GM15510 (cell line): ENCODE measurements around the gene SNAPC2.

Source experiments
- POLR2A ChIP-seq: IDR thresholded peaks from 3 replicates; pipeline ENCODE4 v1.6.1; 2011; ENCODE audit warnings: borderline replicate concordance; ENCODE audit not compliant: insufficient read length; ENCODE audit errors: extremely low read depth

Gene SNAPC2

DNA sequence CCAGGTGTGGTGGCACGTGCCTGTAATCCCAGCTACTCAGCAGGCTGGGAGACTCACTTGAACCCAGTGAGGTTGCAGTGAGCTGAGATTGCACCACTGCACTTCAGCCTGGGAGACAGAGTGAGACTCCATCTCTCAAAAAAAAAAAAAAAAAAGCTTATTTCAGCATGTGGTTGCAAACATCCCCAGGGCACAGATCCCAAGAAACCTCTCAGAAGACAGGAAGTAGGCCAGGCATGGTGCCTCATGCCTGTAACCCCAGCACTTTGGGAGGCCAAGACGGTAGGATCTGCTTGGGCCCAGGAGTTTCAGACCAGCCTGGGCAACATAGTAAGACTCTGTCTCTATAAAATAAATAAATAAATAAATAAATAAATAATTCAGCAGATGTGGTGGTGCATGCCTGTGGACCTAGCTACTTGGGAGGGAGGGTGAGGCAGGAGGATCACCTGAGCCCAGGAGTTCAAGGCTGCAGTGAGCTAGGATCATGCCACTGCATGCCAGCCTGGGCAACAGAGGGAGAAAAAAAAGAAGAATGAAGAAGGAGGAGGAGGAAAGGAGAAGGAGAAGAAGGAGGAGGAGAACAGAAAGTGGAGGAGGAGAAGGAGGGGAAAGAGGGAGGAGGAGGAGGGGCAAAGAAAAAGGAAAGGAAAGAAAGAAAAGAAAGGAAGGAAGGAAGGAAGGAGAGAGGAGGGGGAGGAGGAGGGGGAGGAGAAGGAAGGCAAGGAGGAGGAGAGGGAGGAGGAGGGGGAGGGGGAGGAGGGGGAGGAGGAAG, 36.2 kb upstream of the SNAPC2 start:
- no peak for TF ChIP-seq POLR2A

GRCh38 chr19:7885818-7886217, 34.3 kb upstream of the SNAPC2 start:
- no peak for TF ChIP-seq POLR2A

- TF ChIP-seq POLR2A: no peak
Measured at GRCh38 chr19:7887408-7888144, 32.6 kb upstream of the SNAPC2 start.

DNA sequence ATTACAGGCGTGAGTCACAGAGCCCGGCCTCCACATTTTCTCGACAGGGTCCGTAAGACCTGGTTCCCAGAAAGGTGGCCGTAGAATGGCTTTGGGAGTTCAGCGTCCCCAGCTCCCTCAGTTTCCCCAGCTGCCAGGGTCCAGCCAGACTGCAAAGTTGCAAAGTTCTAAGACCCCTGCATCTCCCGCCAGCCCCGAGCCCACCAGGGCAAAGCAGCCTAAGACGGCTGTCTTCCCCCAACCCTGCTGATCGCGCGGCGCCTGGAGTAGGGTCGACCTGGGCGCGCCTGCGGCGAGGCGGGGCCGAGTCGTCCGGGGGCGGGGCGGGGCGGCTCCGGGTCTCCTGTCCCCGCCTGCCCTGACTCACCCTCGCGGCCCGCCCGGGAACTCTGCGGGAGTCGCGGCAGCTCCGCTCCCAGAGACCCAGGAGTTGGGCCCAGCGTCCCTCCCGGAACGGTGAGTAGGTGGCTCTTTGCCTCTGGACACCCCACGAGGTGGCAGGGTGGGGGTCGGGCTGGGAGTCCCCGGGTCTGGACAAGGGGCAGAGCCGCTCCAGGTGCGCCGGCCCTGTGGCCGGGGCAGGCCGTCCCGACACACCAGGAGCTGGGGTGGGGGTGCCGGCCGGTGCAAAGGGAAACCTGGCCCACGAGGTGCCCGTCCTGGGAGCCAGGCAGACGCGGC, 31.9 kb upstream of the SNAPC2 start, which contains the start of gene LRRC8E:
Gene LRRC8E (plus strand): TSS at position 366 of the 681 bp plus-strand sequence. CDS start 7,094 bp downstream, outside the sequence.
- TF ChIP-seq POLR2A: no peak

DNA sequence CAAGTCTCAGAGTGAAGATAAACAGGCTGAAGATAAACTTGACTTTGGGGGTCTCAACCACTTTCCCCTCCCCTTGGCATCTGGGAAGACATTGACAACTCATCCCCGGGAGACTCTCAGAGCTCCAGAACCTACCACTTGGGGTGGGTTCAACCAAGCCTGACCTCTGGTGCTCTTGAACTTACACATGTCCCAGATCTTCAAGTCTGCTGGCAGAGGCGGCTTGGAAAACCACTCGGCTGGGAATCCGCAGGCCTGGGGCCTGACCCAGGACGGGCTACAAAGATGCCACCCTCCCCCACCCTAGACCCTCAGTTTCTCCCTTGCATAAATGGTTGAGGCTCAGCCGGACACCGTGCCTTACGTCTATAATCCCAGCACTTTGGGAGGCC, 31.3 kb upstream of the SNAPC2 start:
- TF ChIP-seq POLR2A: no peak

DNA sequence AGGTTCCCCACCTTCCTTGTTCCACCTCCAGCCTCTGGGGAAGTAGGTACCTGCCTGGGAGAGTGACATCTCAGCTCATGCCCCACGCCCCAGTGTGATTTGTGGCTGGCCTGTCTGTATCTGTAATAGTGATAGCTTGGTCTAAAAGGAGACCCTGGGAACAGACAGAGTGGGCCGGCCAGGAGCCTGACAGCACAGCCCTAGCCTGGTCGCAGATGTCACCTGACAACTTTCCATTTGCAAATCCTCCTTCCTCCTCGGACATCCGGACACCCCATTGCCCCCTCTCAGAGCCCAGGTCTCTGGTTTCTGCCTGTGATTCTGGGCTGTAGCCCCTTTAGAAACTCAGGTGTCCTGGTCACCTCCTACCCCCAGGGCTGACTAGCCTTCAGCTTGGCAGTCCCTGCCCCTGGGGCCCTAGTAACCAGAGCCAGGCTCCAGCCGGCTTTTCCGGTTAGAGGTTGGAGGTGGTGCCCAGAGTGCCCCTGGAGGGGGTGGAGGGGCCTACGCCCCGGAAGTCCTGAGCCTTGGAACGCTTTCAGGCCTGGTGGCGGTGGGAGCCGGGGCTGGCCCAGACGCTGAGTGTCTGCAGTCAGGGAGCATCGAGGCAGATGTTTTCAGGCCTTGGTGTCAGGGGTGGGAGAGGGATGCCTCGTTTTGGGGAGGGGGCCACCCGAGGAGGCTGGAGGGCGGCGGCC, 25.4 kb upstream of the SNAPC2 start:
- no peak for TF ChIP-seq POLR2A

DNA sequence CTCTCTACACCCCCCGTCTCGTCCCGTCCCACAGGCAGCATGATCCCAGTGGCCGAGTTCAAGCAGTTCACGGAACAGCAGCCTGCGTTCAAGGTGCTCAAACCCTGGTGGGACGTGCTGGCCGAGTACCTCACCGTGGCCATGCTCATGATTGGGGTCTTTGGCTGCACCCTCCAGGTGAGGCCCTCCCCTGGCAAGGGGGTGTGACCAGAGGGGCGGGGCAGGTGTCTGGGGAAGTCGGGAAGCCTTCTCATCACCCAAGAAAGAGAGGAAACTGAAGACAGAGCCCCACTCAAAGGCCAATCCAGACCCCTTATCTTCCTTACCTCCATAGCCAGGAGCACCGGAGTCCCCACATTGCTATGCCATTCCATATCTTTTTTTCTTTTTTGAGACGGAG, 24.6 kb upstream of the SNAPC2 start:
- no peak for TF ChIP-seq POLR2A

DNA sequence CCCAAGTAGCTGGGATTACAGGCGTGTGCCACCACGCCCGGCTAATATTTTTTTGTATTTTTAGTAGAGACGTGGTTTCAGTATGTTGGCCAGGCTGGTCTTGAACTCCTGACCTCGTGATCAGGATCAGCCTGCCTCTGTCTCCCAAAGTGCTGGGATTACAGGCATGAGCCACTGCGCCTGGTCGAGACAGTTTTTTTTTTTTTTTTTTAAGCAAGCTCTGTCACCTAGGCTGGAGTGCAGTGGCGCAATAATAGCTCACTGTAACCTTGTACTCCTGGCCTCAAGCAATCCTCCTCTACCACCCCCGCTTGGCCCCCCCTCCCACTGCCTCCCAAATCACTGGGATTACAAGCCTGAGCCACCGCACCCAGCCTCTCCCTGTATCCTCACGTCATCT, 22.8 kb upstream of the SNAPC2 start:
- TF ChIP-seq POLR2A: no peak

DNA sequence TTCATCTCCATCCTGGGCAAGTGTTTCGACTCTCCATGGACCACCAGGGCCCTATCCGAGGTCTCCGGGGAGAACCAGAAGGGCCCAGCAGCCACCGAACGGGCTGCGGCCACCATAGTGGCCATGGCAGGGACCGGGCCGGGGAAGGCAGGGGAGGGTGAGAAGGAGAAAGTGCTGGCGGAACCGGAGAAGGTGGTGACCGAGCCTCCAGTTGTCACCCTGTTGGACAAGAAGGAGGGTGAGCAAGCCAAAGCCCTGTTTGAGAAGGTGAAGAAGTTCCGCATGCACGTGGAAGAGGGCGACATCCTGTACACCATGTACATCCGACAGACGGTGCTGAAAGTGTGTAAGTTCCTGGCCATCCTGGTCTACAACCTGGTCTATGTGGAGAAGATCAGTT, 21.2 kb upstream of the SNAPC2 start:
- no peak for TF ChIP-seq POLR2A

DNA sequence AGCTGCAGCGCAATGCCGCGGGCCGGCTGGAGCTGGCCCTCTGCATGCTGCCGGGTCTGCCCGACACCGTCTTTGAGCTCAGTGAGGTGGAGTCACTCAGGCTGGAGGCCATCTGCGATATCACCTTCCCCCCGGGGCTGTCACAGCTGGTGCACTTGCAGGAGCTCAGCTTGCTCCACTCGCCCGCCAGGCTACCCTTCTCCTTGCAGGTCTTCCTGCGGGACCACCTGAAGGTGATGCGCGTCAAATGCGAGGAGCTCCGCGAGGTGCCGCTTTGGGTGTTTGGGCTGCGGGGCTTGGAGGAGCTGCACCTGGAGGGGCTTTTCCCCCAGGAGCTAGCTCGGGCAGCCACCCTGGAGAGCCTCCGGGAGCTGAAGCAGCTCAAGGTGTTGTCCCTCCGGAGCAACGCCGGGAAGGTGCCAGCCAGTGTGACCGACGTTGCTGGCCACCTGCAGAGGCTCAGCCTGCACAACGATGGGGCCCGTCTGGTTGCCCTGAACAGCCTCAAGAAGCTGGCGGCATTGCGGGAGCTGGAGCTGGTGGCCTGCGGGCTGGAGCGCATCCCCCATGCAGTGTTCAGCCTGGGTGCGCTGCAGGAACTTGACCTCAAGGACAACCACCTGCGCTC, 20.3 kb upstream of the SNAPC2 start:
- no peak for TF ChIP-seq POLR2A

DNA sequence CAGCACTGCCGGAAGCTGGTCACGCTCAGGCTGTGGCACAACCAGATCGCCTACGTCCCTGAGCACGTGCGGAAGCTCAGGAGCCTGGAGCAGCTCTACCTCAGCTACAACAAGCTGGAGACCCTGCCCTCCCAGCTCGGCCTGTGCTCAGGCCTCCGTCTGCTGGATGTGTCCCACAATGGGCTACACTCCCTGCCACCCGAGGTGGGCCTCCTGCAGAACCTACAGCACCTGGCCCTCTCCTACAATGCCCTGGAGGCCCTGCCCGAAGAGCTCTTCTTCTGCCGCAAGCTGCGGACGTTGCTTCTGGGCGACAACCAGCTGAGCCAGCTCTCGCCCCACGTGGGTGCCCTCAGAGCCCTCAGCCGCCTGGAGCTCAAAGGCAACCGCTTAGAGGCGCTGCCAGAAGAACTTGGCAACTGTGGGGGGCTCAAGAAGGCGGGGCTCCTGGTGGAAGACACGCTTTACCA, 19.7 kb upstream of the SNAPC2 start:
- TF ChIP-seq POLR2A: no peak

DNA sequence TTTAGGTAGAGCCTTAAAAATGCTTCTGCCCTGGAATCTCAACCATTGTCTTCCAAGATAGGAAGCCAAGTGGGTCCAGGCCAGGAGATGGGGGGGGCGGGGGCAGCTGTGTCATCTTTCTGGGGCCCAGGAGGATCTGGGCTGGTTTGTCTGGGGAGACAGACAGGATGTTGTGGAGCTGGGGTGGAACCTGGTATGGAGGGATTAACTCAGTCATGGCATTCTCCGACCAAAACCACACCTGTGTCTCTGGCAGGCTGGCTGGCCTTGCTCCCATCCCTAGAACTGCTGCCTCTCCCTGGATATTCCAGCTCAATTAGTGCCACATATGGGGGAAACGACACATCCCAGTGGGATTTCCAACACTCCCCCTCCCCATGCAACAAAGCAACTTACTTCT, 19.2 kb upstream of the SNAPC2 start:
- TF ChIP-seq POLR2A: no peak

DNA sequence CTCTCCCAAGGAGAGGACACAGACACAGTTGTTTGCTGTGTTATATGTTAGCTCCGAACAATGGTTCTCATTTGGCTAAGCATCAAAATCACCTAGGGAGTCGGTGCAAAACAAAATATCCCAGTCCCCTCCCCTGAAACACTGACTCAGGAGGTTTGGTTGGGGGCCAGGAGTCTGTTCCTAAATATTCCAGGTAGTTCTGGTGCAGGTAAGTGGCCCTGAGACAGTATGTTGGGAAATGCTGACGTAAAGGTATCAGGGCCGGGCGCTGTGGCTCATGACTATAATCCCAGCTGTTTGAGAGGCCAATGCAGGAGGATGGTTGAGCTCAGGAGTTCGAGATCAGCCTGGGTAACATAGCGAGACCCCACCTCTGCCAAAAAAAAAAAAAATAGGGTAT, 18.8 kb upstream of the SNAPC2 start:
- TF ChIP-seq POLR2A: no peak

- TF ChIP-seq POLR2A: no peak
Measured at GRCh38 chr19:7902796-7903243, 17.3 kb upstream of the SNAPC2 start.

DNA sequence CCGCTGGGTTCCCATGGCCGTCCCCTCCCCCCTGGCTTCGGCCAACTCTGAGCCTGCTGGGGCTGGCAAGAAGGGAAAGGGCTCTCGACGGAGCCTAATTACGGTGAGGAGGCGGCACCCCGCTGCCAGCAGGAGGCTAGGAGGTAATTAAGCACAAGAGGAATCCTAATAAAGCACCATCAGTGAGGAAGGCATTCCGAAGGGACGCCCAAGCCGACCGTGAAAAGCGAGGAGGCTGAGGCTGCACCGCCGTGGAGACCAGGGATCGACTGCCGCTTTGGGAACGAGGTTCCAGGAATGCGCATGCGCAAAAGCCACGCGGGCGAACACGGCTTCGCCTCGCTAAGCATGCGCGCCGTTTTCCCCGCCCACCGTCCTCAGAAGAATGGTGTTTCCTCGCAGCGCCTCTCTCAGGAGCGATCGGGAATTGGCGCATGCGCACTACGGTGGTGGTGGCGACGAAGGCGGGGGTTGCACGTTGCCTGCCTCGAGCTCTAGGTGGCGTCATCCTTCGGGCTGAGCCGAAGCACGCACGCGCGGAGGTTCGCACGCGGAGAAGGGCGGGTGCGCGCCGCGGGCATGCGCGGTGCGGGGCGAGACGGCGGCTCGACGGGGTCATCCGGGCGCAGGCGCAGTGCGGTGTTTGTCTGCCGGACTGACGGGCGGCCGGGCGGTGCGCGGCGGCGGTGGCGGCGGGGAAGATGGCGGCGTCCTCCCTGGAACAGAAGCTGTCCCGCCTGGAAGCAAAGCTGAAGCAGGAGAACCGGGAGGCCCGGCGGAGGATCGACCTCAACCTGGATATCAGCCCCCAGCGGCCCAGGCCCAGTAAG, 16.7 kb upstream of the SNAPC2 start, which contains the start of gene MAP2K7:
Gene MAP2K7 (plus strand): TSS at position 634 of the 830 bp plus-strand sequence. CDS start 68 bp downstream, at position 702.
- peak; percentile 88 for TF ChIP-seq POLR2A
